ENCODE results near the gene ITGA2. TPM values are rescaled to one million over a fixed set of nuclear protein-coding genes. Genes with fewer than 3 reads are reported as not detected.
A peak's percentile ranks its signal among the peaks of the same experiment; 100 is the strongest.

Gene ITGA2
- total and polyA plus RNA-seq, 9 of the 15 experiments (the other 6 are each of a cell fraction or from before 2014, with no cell fraction given) = 0.01 to 0.09 (median 0.03) TPM; not detected in 5

DNA sequence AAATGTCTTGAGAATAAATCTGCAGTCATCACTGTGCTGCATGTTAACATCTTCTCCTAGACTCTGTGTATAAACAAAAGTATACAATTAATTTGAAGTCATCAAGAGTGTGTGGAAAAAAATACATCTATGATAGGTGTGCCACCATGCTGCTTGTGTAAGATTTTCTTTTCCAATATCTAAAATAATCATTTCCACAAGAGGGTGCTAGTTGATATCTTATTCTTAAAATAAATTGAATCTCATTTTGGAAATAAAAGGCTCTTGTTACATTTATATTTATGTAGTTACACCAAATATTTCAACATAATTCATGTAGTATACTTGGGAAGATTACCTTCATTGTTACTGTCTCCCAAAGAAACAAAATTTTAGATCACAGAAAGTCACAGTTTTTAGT, 134.6 kb downstream of the ITGA2 start:
- no peak overlapping the region for H3K9ac ChIP-seq (ENCODE audit: insufficient read depth in 1 of 2, low read depth in 2 of 2, low read length in 2 of 2)
- no TSS peak for BruUV-seq (replicated peaks)
- in situ Hi-C loops (cut with MboI) (no loop called here), intact Hi-C loops (cut with micrococcal nuclease) (no loop called here)
- DNase-seq (ENCODE audit: extremely low read depth in 1 of 4, low spot score in 3 of 4) = no peak
- peaks cover 10 to 14% of the 10 kb centered on the region in 2 experiments; a peak in 4 of 5 replicates for H3K4me1 ChIP-seq (replicated peaks in 1 of 2; ENCODE audit: control insufficient read depth in 2 of 2, insufficient read depth in 2 of 2, low read length in 2 of 2)
- no peak for FAIRE-seq
- H3K36me3 ChIP-seq (ENCODE audit: control insufficient read depth, insufficient read depth, low read length) = no peaks in the 10 kb centered on the region
- H3K9me1 ChIP-seq (ENCODE audit: control insufficient read depth, insufficient read depth, low read length) = no peaks in the 10 kb centered on the region
- TF ChIP-seq SIN3B (IDR thresholded peaks at IDR 0.05; ENCODE audit: low read depth) (no peak), CEBPB (tag; IDR thresholded peaks at IDR 0.05) (no peak), NFE2 (IDR thresholded peaks at IDR 0.05; ENCODE audit: low read depth) (no peak), GTF2F1 (IDR thresholded peaks at IDR 0.05; ENCODE audit: low read depth, low read length) (no peak), RAD21 (CRISPR knock-in tag; conservative IDR thresholded peaks at IDR 0.05 in 1 of 2, IDR thresholded peaks at IDR 0.05 in 1 of 2) (peak in 1 of 2 experiments; percentile 22; a peak in 1 of 4 replicates), TGIF2 (CRISPR knock-in tag; IDR thresholded peaks at IDR 0.05) (no peak), HSF4 (CRISPR knock-in tag; IDR thresholded peaks at IDR 0.05; ENCODE audit: borderline replicate concordance) (no peak), ZNF507 (tag; conservative IDR thresholded peaks at IDR 0.05) (no peak), NFXL1 (CRISPR knock-in tag; IDR thresholded peaks at IDR 0.05) (no peak), ZBTB1 (CRISPR knock-in tag; IDR thresholded peaks at IDR 0.05; ENCODE audit: borderline replicate concordance, low read depth) (no peak), CTCF (IDR thresholded peaks at IDR 0.05 in 2 of 3, conservative IDR thresholded peaks at IDR 0.05 in 1 of 3; ENCODE audit: insufficient read depth in 2 of 3, low read depth in 1 of 3, low read length in 3 of 3) (peak in 2 of 3 experiments; percentile 8 to 26; a peak in 2 of 6 replicates)
- TF ChIP-seq, protein P1, sequence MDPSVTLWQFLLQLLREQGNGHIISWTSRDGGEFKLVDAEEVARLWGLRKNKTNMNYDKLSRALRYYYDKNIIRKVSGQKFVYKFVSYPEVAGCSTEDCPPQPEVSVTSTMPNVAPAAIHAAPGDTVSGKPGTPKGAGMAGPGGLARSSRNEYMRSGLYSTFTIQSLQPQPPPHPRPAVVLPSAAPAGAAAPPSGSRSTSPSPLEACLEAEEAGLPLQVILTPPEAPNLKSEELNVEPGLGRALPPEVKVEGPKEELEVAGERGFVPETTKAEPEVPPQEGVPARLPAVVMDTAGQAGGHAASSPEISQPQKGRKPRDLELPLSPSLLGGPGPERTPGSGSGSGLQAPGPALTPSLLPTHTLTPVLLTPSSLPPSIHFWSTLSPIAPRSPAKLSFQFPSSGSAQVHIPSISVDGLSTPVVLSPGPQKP (CRISPR knock-in tag; IDR thresholded peaks at IDR 0.05) = no peak
- TF ChIP-seq, protein P2, sequence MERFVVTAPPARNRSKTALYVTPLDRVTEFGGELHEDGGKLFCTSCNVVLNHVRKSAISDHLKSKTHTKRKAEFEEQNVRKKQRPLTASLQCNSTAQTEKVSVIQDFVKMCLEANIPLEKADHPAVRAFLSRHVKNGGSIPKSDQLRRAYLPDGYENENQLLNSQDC (CRISPR knock-in tag; IDR thresholded peaks at IDR 0.05) = no peak
- H3K27me3 ChIP-seq (ENCODE audit: control insufficient read depth in 2 of 2, insufficient read depth in 2 of 2, low read length in 2 of 2) = no peaks in the 10 kb centered on the region
- no peak overlapping the region for H3K27ac ChIP-seq (ENCODE audit: extremely low read depth, low read depth, low read length)
- H4K20me1 ChIP-seq (replicated peaks; ENCODE audit: control insufficient read depth, insufficient read depth, low read length) = no peaks in the 10 kb centered on the region
- no peak for ATAC-seq
- no peak overlapping the region for H2AFZ ChIP-seq (ENCODE audit: low read depth, low read length)
- H3K9me3 ChIP-seq (replicated peaks; ENCODE audit: control insufficient read depth, insufficient read depth, low read depth, low read length) = no peaks in the 10 kb centered on the region
- H3K79me2 ChIP-seq (ENCODE audit: control insufficient read depth, insufficient read depth, low read length) = no peaks in the 10 kb centered on the region
- CTCF ChIA-PET (ENCODE audit: low intra/inter-chr PET ratio) = no interaction called here
- H3K4me2 ChIP-seq (ENCODE audit: insufficient read depth, low read length) = no peak overlapping the region
- POLR2A ChIA-PET = no interaction called here
- H3K4me3 ChIP-seq = no peak overlapping the region

Data from K562 (cell line).